K562 (cell line): Measurements from ENCODE around the gene GYS1. TPM values are rescaled to one million over a fixed set of nuclear protein-coding genes. Genes with fewer than 3 reads are reported as not detected.
A peak's percentile ranks its signal among the peaks of the same experiment; 100 is the strongest.

Experiments used
- FOXM1 ChIP-seq, 2 experiments: fragments of 450-650 bp in 1 of 2; sonication (generic) in 1 of 2; formaldehyde crosslinking in 1 of 2; IDR thresholded peaks; 2 replicates each; pipeline versions ENCODE4 v1.6.1 to v1.9.0; 2017 to 2022; ENCODE audit warnings: low read depth in 2 of 2, mild to moderate bottlenecking in 2 of 2, missing genetic modification reagents in 1 of 2, moderate library complexity in 1 of 2
- HDGF ChIP-seq: fragments of 450-650 bp; IDR thresholded peaks from 2 replicates; pipeline ENCODE4 v1.6.1; 2016
- KDM1A ChIP-seq, 2 experiments: fragments of 450-650 bp; IDR thresholded peaks; 2 replicates each; pipeline ENCODE4 v1.6.1; 2016; ENCODE audit warnings: mild to moderate bottlenecking in 2 of 2
- KLF6 ChIP-seq: fragments of 250-450 bp; sonication (Bioruptor Pico); IDR thresholded peaks from 2 replicates; pipeline ENCODE4 v1.4.0; 2020; ENCODE audit warnings: mild to moderate bottlenecking, moderate library complexity, borderline replicate concordance
- MBD2 ChIP-seq: sonication (generic); IDR thresholded peaks from 2 replicates; pipeline ENCODE4 v1.6.1; 2016; ENCODE audit warnings: low read depth, borderline replicate concordance
- NCOR1 ChIP-seq: fragments of 450-650 bp; IDR thresholded peaks from 2 replicates; pipeline ENCODE4 v1.6.1; 2016; ENCODE audit warnings: mild to moderate bottlenecking, moderate library complexity
- NFRKB ChIP-seq: fragments of 450-650 bp; IDR thresholded peaks from 2 replicates; pipeline ENCODE4 v1.6.1; 2016; ENCODE audit warnings: low read depth
- NONO ChIP-seq, 2 experiments: fragments of 200-400 bp in 1 of 2; fragments of 450-650 bp in 1 of 2; formaldehyde crosslinking in 1 of 2; IDR thresholded peaks; 2 replicates each; pipeline ENCODE4 v1.6.1; 2017; ENCODE audit warnings: low read depth in 2 of 2, mild to moderate bottlenecking in 2 of 2, moderate library complexity in 2 of 2, low read length in 1 of 2
- RBM39 ChIP-seq: fragments of 200-400 bp; formaldehyde crosslinking; optimal IDR thresholded peaks from 2 replicates; pipeline ENCODE3; 2018; ENCODE audit warnings: low read depth, low read length
- RUNX1 ChIP-seq: sonication (generic); IDR thresholded peaks from 2 replicates; pipeline ENCODE4 v1.6.1; 2016; ENCODE audit warnings: antibody characterized with exemption, low read depth
- TAF15 ChIP-seq: fragments of 200-400 bp; formaldehyde crosslinking; IDR thresholded peaks from 2 replicates; pipeline ENCODE4 v1.6.1; 2017; ENCODE audit warnings: mild to moderate bottlenecking, low read depth, low read length, moderate library complexity
- ZEB2 ChIP-seq: fragments of 450-650 bp; IDR thresholded peaks from 2 replicates; pipeline ENCODE4 v1.6.1; 2016
- ZNF121 ChIP-seq: sonication (generic); formaldehyde crosslinking; conservative IDR thresholded peaks from 2 replicates; pipeline ENCODE4 v1.8.0; 2022; ENCODE audit warnings: missing genetic modification reagents
- ZNF316 ChIP-seq: fragments of 450-650 bp; IDR thresholded peaks from 2 replicates; pipeline ENCODE4 v1.6.1; 2016
- ZNF431 ChIP-seq: sonication (generic); formaldehyde crosslinking; IDR thresholded peaks from 2 replicates; pipeline ENCODE4 v1.8.0; 2022; ENCODE audit warnings: mild to moderate bottlenecking, missing genetic modification reagents
- polyA plus RNA-seq, 8 experiments: library from polyadenylated mRNA; depleted of rRNA in 4 of 8; stranded (reverse) in 5 of 8; unstranded in 3 of 8; fragments of >200 nt; fragmentation: Nextera tagmentation in 2 of 8; fragmentation: Illumina TruSeq in 1 of 8; extraction: Ambion mirVana in 2 of 8; extraction: Trizol in 1 of 8; gene quantifications; 2 replicates each; pipeline versions ENCODE4 v1.2.1 to v1.2.3, GENCODE V29; 2011 to 2014; ENCODE audit warnings: inconsistent platforms in 1 of 8, missing spikeins in 1 of 8
- total RNA-seq, 7 experiments: library from RNA; depleted of rRNA in 6 of 7; stranded (reverse); fragments of >200 nt in 6 of 7; fragmentation: Illumina TruSeq in 2 of 7; extraction: Trizol in 2 of 7; gene quantifications; 2 replicates each; pipeline versions ENCODE4 v1.2.1 to v1.2.3, GENCODE V29; 2011 to 2021; ENCODE audit warnings: low replicate concordance in 1 of 7
- TF ChIP-seq, protein P1 (sequence below), 3 experiments: fragments of 200-800 bp in 1 of 3; fragments of 250-450 bp in 1 of 3; fragments of 450-650 bp in 1 of 3; sonication (Bioruptor Pico) in 1 of 3; sonication (Bioruptor generic) in 1 of 3; formaldehyde crosslinking in 1 of 3; IDR thresholded peaks; 2 replicates each; pipeline versions ENCODE4 v1.6.1 to v1.8.0; 2016 to 2022; ENCODE audit warnings: mild to moderate bottlenecking in 2 of 3, missing genetic modification characterization in 2 of 3, missing compliant biosample characterization in 1 of 3, moderate library complexity in 1 of 3
- TF ChIP-seq, protein P2 (sequence below): sonication (generic); formaldehyde crosslinking; IDR thresholded peaks from 2 replicates; pipeline ENCODE4 v1.8.1; 2023; ENCODE audit warnings: mild to moderate bottlenecking, missing genetic modification reagents
- TF ChIP-seq, protein P3 (sequence below), 2 experiments: IDR thresholded peaks; 2 replicates each; pipeline ENCODE4 v1.6.1; 2011; ENCODE audit warnings: borderline replicate concordance in 1 of 2, control low read depth in 1 of 2, low read depth in 1 of 2, low read length in 1 of 2, mild to moderate bottlenecking in 1 of 2, mixed read lengths in 1 of 2, moderate library complexity in 1 of 2; ENCODE audit not compliant: insufficient read depth in 1 of 2, insufficient read length in 1 of 2, poor library complexity in 1 of 2, severe bottlenecking in 1 of 2; ENCODE audit errors: extremely low read depth in 1 of 2
- TF ChIP-seq, protein P4 (sequence below): fragments of 250-450 bp; sonication (Bioruptor Pico); IDR thresholded peaks from 2 replicates; pipeline ENCODE4 v1.4.0; 2020; ENCODE audit warnings: mild to moderate bottlenecking

GYS1 gene
- total and polyA plus RNA-seq, 9 of the 15 experiments (the other 6 are each of a cell fraction or from before 2014, with no cell fraction given) = 1.9 to 31.1 (median 15.2) TPM

DNA sequence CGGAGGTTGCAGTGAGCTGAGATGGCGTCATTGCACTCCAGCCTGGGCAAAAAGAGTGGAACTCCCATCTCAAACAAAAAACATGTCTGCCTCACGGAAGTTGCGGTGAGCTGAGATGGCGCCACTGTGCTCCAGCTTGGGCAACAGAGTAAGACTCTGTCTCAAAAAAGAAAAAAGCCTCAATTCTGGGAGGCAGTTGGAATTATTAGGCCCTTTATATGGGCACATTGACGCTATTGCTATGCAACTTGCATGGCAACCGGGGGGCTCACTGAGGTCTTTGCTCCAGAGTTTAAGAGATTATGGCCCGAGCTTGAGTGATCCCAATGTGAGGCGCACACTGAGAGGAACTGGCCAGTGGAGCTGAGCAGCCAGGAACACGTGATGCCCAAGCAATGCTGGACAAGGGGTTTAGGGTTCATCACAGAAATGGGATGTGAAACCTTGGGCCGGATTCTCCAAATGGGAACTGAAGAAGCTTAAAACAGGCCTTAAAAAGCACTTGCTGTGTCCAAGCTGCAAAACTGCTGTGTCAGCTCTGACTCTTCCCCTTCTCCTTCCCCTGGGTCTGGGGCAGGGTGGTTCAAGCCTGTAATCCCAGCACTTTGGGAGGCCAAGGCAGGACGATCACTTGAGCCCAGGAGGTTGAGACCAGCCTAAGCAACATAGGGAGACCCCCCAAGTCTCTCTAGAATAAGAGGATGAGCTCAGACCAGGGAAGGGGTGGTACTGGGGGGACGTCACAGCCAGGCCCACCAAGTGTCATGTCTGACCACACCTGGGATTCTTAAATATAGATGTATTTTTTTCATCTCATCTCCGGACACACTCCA lies 25.5 kb downstream of the GYS1 start (continued):
- TF ChIP-seq, protein P1, sequence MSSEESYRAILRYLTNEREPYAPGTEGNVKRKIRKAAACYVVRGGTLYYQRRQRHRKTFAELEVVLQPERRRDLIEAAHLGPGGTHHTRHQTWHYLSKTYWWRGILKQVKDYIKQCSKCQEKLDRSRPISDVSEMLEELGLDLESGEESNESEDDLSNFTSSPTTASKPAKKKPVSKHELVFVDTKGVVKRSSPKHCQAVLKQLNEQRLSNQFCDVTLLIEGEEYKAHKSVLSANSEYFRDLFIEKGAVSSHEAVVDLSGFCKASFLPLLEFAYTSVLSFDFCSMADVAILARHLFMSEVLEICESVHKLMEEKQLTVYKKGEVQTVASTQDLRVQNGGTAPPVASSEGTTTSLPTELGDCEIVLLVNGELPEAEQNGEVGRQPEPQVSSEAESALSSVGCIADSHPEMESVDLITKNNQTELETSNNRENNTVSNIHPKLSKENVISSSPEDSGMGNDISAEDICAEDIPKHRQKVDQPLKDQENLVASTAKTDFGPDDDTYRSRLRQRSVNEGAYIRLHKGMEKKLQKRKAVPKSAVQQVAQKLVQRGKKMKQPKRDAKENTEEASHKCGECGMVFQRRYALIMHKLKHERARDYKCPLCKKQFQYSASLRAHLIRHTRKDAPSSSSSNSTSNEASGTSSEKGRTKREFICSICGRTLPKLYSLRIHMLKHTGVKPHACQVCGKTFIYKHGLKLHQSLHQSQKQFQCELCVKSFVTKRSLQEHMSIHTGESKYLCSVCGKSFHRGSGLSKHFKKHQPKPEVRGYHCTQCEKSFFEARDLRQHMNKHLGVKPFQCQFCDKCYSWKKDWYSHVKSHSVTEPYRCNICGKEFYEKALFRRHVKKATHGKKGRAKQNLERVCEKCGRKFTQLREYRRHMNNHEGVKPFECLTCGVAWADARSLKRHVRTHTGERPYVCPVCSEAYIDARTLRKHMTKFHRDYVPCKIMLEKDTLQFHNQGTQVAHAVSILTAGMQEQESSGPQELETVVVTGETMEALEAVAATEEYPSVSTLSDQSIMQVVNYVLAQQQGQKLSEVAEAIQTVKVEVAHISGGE (CRISPR knock-in tag; IDR thresholded peaks at IDR 0.05) = peak in 1 of 3 experiments; percentile 56; a peak in 1 of 6 replicates
- TF ChIP-seq, protein P2, sequence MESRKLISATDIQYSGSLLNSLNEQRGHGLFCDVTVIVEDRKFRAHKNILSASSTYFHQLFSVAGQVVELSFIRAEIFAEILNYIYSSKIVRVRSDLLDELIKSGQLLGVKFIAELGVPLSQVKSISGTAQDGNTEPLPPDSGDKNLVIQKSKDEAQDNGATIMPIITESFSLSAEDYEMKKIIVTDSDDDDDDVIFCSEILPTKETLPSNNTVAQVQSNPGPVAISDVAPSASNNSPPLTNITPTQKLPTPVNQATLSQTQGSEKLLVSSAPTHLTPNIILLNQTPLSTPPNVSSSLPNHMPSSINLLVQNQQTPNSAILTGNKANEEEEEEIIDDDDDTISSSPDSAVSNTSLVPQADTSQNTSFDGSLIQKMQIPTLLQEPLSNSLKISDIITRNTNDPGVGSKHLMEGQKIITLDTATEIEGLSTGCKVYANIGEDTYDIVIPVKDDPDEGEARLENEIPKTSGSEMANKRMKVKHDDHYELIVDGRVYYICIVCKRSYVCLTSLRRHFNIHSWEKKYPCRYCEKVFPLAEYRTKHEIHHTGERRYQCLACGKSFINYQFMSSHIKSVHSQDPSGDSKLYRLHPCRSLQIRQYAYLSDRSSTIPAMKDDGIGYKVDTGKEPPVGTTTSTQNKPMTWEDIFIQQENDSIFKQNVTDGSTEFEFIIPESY (CRISPR knock-in tag) = 0 out of 2 replicates have a peak, but pooled peaks have one; percentile 52
- TF ChIP-seq NFRKB = peak; percentile 50; the same call in 1 of the 2 replicates
- TF ChIP-seq ZNF316 = peak; percentile 100
- no peak for TF ChIP-seq ZNF431 (CRISPR knock-in tag)
- TF ChIP-seq RBM39 = no peak
- no peak for TF ChIP-seq KDM1A (IDR thresholded peaks at IDR 0.05)
- TF ChIP-seq RUNX1 = 0 out of 2 replicates have a peak, but pooled peaks have one; percentile 10
- TF ChIP-seq, protein P3, sequence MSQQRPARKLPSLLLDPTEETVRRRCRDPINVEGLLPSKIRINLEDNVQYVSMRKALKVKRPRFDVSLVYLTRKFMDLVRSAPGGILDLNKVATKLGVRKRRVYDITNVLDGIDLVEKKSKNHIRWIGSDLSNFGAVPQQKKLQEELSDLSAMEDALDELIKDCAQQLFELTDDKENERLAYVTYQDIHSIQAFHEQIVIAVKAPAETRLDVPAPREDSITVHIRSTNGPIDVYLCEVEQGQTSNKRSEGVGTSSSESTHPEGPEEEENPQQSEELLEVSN (IDR thresholded peaks at IDR 0.05; ENCODE audit: borderline replicate concordance in 1 of 2, extremely low read depth in 1 of 2, insufficient read depth in 1 of 2, insufficient read length in 1 of 2, low read depth in 1 of 2, low read length in 1 of 2, poor library complexity in 1 of 2, severe bottlenecking in 1 of 2) = peak in 1 of 2 experiments; percentile 28
- peak; percentile 67; the same call in 1 of the 2 replicates for TF ChIP-seq TAF15
- TF ChIP-seq HDGF = no peak
- no peak for TF ChIP-seq ZEB2
- no peak for TF ChIP-seq KLF6 (CRISPR knock-in tag)
- TF ChIP-seq MBD2 = peak; percentile 73
- TF ChIP-seq NONO (IDR thresholded peaks at IDR 0.05; ENCODE audit: low read depth in 2 of 2, low read length in 1 of 2) = peak in 1 of 2 experiments; percentile 33; a peak in 1 of 4 replicates
- TF ChIP-seq, protein P4, sequence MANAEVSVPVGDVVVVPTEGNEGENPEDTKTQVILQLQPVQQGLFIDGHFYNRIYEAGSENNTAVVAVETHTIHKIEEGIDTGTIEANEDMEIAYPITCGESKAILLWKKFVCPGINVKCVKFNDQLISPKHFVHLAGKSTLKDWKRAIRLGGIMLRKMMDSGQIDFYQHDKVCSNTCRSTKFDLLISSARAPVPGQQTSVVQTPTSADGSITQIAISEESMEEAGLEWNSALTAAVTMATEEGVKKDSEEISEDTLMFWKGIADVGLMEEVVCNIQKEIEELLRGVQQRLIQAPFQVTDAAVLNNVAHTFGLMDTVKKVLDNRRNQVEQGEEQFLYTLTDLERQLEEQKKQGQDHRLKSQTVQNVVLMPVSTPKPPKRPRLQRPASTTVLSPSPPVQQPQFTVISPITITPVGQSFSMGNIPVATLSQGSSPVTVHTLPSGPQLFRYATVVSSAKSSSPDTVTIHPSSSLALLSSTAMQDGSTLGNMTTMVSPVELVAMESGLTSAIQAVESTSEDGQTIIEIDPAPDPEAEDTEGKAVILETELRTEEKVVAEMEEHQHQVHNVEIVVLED (CRISPR knock-in tag) = no peak
- peak; percentile 63 for TF ChIP-seq NCOR1
- TF ChIP-seq FOXM1 (IDR thresholded peaks at IDR 0.05; ENCODE audit: low read depth) = no peak
- TF ChIP-seq FOXM1 (CRISPR knock-in tag; IDR thresholded peaks at IDR 0.05; ENCODE audit: low read depth) = no peak
- no peak for TF ChIP-seq ZNF121 (CRISPR knock-in tag)
